Kidney tubule cell (primary cell): Measurements from ENCODE around the gene E4F1.

Source experiments
- DNase-seq: peaks from one replicate; pipeline ENCODE4 v3.0.0-alpha.2; 2018; ENCODE audit warnings: low spot score

Gene E4F1

DNA sequence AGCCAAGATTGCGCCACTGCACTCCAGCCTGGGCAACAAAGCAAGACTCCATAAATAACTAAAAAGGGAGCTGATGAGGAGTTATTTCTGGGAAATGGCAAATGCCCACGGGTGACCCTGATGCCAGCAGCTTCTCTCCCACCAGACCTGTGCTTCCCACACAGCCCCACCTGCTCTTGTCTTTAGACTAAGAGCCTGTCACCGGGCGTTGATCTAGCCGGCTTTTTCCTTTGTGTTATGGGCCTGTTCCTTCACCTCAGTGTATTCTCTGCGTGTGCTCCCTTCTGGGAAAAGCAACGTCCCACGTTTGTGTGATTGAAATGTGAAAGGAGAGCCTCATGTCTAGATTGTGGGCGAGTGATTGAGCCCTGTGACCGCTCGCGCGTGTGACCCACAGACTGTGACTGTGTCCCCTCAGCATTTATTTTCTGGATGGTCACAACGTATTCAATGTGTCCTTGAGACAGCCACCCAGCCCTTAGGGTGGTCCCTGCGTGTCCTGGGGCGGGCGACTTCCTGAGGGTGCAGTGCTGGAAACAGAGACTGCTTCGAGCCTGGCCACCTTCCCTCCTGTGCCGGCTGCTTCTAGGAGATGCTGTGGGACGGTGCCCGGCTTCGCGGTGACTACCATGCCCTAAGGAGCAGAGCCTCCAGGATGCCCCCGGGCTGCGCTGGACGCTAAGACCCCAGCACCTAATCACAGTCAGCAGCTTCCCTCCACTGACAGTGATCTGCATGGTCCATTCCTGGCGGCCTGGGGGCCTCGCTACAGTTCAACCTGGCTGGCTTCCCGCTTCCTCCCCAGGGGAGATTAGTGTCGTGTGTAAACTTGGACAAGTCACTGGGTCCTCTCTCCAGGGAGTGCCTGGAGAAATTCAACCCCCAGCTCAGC lies 52.3 kb downstream of the E4F1 start:
- no peak for DNase-seq

DNA sequence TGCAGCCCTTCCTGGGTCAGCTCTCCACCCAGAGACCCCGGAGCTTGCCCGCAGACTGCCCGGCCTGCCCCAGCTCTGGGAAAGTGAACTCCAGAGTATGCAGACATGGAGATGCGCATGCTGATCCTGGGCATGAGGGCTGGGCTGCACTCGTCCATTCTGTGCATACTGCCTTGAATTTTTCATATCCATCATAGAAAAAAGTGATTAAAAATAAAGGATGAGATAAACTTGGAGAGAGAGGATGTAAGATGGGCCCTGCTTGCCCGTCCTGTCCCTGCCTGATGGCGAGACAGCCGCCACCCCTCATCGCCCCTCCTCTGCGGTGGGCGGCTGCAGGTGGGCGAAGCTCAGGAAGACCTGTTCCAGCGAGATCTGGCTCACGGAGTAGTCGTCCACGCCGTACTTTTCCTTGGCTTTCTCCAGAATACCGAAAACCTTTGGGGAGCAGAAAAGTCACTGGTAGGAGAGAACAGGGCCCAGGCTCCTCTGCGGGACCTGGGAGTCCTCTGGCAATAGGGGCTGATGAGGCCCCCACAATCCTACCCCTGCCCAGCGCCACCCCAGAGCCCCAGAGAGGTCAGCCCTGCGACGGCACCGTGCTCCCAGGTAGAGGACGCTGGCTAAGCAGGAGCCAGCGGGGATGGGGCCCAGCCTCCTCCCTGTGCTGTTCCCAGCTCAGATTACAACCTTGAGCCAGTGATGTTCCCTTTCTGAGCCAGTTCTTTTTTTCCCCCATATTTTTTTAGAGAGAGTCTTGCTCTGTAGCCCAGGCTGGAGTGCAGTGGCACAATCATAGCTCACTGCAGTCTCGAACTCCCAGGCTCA lies 53.2 kb downstream of the E4F1 start:
- no peak for DNase-seq

DNA sequence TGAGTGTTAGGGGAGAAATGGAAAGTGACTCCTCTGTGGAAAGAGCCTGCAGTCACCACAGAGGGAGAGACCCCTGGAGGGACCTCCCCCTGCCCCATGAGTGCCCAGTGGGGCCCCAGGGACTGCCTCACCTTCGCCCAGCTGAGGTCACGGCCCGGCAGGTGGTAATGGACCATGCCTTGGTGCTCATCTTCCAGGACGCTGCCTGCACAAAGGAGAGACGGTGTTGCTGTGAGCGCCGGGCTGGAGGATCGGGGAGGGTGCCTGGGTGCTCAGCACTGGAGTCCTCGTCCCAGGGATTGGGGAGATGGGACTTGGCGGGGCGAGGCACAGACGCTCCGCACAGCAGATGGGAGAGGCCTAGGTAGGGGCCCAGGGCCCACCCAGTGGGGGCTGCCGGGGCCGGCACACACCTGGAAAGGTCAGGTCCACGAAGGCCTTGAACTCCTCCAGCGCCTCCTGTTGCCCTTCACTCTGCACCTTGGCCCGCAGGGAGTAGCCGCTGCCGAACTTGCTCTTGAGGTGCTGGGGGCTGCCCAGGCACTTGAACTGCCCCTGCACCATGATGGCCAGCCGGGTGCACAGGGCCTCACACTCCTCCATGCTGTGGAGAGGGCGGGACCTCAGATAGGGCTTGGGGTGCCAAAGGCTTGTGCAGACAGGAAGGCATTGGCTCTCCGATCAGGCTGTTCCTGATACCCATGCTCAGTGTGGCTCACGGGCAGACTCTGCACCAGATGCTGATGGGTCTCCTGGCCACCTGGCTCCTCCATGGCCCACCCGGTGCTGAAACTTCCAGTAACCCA lies 54.3 kb downstream of the E4F1 start:
- DNase-seq = no peak

DNA sequence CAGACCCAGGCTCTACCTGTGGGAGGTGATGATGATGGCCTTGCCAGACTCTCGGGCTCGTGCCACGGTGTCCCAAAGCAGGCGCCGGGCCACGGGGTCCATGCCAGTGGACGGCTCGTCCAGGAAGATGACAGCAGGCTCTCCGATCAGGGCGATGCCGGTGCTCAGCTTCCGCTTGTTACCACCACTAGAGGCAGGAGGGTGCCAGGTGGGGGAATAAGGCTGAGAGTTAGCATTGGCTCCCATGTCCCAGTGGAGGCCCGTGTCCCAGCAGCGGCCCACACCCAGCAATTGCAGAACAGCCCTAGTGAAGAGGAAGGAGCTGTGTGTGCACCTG lies 54.8 kb downstream of the E4F1 start:
- DNase-seq = no peak

DNA sequence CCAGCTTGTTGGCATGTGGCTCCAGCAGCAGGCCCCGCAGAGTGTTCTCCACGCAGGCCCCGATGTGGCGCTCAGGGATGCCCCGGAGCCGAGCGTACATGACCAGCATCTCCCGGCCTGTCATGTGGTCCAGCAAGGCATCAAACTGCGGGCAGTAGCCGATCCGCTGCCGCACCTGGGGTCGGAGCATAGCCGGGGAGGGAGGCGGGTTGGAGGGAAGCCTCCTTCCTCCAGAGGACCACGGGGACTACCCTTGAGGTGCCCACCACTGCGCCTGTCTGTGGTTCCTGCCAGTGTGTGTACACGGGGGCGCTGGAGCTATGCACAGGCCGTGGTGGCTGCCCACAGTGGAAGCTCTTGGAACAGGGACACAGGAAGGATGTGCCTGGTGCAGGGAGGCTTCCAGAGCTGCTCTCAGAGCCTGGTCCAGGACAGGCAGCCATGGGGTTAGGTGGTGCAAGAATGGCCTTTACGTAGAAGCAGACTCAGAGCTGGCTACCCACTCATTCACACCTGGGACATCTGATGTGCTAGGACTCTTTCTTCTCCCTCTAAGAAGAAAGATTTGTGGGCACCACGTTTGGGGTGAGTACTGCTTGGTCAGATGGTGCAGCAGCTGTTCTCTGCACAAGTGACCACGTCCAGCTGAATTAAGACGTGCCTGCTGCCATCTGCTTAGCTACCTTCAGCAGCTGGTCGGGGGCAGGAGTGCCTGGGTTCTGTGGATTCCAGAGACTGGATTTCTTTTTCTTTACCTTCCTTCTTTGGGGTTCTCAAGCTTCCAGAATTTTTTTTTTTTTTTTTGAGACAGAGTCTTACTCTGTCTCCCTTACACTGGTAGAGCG lies 55.8 kb downstream of the E4F1 start:
- DNase-seq = no peak

DNA sequence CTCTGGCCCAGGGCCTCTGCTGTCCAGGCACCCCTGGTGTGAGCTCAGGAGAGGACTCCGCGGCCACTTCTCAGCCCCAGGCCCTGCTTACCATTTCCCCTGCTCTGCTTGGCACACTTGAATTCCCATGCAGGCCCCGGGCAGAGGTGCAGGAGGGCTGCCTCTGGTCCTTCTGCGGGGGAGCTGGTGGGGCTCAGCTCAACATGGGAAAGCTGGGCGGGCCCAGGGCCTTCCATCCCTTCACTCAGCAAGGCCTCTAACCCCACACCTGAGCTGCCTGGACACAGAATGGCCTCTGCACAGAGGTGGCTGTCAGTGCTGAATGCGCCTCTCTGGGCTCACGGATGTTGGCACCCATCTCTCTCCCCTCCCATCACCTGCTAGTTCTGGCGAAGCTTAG lies 57.1 kb downstream of the E4F1 start:
- DNase-seq = no peak

DNA sequence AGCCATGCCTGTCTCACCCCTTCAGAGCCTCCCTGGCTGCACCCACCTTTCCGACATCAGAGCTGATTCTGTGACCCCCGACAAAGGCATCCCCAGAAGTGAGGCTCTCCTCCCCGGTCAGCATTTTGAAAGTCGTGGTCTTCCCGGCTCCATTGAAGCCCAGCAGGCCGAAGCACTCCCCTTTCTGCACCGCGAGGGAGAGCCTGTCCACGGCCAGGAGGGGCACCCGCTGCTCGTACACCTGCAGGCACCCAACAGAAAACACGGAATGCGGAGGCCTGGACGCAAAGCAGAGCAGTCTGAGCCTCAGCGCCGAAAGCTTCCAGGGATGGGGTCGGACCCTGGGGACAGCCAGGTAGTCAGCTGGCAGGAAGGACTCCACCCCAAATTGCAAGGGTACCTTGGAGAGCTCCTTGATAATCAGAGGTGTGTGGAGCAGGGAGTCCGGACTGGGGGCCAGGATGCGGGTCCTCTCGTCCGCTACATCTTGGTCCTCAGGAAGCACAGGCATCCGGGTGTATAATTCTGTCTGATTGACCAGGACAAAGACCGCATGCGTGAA lies 57.7 kb downstream of the E4F1 start:
- DNase-seq = no peak

DNA sequence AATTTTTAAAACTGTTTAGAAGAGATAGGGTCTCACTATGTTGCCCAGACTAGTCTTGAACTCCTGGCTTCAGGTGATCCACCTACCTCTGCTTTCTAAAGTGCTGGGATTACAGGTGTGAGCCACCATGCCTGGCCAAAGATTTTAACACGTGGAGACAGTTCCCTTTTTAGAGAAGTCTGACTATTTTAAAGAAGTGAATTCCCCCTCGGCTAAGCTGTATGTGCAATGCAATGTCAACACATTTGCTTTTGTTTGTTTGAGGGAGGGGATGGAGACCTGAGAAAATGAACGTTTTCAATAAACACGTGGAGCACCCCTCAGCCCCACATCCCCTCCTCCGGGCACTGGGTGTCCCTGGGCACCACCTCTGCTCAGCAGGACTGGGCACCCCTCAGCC lies 58.9 kb downstream of the E4F1 start:
- no peak for DNase-seq

DNA sequence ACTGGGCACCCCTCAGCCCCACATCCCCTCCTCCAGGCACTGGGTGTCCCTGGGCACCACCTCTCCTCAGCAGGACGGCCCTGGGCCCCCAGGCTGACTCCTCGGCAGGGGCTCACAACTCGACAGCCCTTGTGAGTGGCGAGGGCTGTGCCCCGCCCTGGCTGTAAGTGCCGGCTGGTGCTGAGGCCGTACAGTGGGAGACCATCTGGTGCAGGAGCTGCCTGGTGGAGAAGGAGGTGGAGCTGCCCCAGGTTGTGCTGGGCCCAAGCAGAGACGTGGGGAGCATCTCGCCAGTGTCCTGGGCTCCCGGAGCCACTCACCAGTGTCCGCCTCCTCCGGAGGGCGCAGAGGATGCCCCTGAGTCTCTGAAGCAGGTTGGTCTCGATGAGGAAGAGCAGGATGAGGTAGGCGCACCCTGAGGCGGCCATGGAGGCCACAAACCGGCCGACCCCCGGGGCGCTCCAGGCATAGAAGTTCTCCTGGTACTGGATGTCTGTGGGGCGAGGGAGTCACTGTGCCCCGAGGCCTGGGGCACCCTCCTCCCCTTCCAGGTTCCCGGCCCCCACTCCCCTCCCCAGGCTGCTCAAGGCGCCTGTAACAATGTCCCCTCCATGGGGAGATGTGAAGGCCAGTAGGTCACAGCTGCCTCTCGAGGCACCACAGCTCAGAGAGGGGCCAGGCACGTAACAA lies 59.6 kb downstream of the E4F1 start:
- no peak for DNase-seq

DNA sequence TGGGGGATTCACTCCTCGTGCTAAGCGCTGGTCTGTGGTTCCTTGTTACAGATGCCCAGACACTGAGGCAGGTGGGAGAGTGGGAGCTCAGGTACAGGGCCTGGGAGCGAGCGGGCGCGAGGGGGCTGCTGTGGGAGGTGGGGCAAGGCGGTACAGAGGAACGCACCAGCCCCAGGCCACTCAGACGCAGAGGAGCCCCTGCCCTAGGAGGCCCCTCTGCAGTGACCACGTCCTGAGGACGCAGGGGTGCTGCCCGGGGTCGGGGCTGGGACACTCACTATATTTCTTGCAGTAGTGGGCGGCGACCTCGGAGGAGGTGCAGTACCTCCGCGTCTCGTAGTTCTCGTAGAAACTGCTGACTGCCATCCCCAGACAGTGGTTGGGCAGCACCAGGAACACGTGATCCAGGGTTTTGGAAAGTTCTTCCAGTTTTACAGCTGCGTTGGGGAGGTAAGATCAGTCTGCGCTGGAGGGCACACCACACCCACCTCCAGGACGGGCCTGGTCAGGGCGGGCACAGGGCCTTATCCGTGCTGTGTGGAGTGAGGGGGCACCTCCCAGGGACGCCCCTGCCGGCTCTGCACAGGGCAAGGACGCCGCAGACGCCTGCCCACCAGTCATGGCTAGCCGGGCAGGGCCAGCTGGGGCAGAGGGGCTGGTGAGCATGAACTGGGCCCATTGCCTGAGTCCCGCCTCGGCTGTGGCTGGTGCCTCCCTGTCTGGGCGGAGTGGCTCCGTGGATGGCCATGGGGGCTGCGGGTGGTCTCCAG lies 60.8 kb downstream of the E4F1 start:
- DNase-seq = no peak

DNA sequence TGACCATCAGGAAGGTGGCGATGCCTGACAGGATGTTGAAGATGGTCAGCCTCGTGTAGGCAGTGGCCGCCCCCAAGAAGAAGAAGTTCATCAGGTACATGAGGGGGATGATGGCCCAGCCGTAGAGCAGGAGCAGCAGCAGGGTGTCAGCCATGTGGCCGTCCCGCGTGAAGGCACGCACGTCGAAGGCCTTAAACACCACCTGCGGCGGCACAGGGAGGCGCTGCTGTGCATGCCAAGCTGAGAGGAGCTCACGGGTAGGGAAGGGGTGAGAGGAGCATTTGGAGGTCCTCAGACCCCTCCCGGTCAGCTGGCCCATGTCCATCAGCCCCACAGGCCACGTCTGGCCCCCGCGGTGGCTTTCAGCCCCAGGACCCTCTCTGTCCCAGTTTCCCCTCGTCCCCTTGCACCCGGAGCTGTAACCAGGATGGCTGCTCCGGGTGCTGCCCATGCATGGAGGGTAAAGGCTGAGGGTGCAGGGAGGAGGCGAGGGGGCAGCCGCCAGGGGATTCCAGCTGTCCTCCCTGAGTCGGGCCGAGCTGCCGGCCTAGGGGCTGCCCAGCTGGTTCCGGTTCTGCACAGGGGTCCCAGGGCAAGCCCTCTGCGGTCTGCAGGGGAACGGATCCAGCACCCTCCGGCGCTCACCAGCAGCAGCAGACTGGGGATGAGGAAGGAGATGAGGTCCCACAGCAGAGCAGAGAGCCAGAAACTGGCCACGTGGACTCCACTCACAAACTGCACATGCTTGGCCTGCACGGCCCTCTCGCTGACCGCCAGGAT lies 61.6 kb downstream of the E4F1 start:
- no peak for DNase-seq
